Uterus (tissue), 4 donors: ENCODE data around the gene CRK. TPM values are rescaled to one million over a fixed set of nuclear protein-coding genes. Genes with fewer than 3 reads are reported as not detected.
A peak's percentile ranks its signal among the peaks of the same experiment; 100 is the strongest.

ENCODE experiments used
- DNase-seq, 2 donors: peaks; one replicate each; pipeline ENCODE4 v3.0.0-alpha.2; 2019 to 2020
- H3K27ac ChIP-seq, 2 donors: fragments of 200-600 bp; sonication (generic); 1 replicate in 1 of 2; 2 replicates in 1 of 2; pipeline ENCODE4 v1.5.1; 2016 to 2018
- H3K27me3 ChIP-seq, 2 donors: fragments of 200-600 bp; sonication (generic); one replicate each; pipeline ENCODE4 v1.5.1; 2018 to 2019; ENCODE audit warnings: control low read depth in 1 of 2
- H3K36me3 ChIP-seq, 2 donors: fragments of 200-600 bp; sonication (generic); one replicate each; pipeline ENCODE4 v1.5.1; 2019; ENCODE audit warnings: control low read depth in 1 of 2
- H3K4me1 ChIP-seq, 2 donors: fragments of 200-600 bp; sonication (generic); one replicate each; pipeline ENCODE4 v1.5.1; 2018 to 2019; ENCODE audit warnings: control low read depth in 1 of 2
- H3K4me3 ChIP-seq, 2 donors: fragments of 200-600 bp; sonication (generic); 1 replicate in 1 of 2; 2 replicates in 1 of 2; pipeline ENCODE4 v1.5.1; 2018 to 2019; ENCODE audit warnings: mild to moderate bottlenecking in 1 of 2
- H3K9me3 ChIP-seq, 2 donors: fragments of 200-600 bp; sonication (generic); one replicate each; pipeline ENCODE4 v1.5.1; 2019; ENCODE audit warnings: control low read depth in 1 of 2
- POLR2A ChIP-seq, 2 donors: fragments of 450-650 bp; IDR thresholded peaks; one replicate each; pipeline ENCODE4 v1.6.1; 2016; ENCODE audit warnings: antibody characterized with exemption in 2 of 2, mild to moderate bottlenecking in 1 of 2, moderate library complexity in 1 of 2
- intact Hi-C: fragments of 100-400 bp; cut with DNase I; formaldehyde crosslinking; loops from one replicate; pipeline ENCODE4 v1.15.1; 2023; ENCODE audit warnings: low total_unique reads
- total RNA-seq, 4 donors: library from RNA; depleted of rRNA in 3 of 4; stranded (reverse); fragments of >200 nt in 3 of 4; gene quantifications; one replicate each; pipeline versions ENCODE4 v1.1.0 to v1.2.4, GENCODE V29; 2014 to 2023
- TF ChIP-seq, protein P1 (sequence below), 4 experiments: fragments of 200-600 bp in 2 of 4; fragments of 450-650 bp in 2 of 4; sonication (generic) in 2 of 4; IDR thresholded peaks; one replicate each; pipeline ENCODE4 v1.5.1; 2016 to 2019; ENCODE audit warnings: antibody characterized with exemption in 4 of 4, mild to moderate bottlenecking in 2 of 4, moderate library complexity in 1 of 4
- donor health status: DM: yes; HTN: yes; CAD: no.

Gene CRK
- total RNA-seq, 4 donors from 2014 or later, result 34.6 to 118 (median 57.3) TPM

DNA sequence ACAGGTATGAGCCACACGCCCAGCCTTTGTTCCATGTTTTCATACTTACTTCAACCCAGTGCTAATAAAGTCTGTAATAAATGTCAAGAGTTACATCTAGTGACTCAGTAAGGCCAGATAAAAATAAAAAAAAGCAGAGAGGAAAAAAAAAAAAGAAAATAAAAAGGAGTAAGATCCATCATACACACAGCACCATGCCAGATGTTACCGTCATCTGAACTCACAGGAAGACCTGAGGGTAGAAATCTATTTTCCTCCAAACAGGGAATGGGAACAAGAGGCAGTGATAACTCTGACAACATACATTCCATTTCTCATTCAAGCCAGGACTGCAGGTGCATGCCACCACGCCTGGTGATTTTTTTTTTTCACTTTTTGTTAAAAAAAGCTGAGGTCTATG is 20.7 kb downstream of the CRK start:
- no peaks in the 10 kb centered on the region for H3K36me3 ChIP-seq

DNA sequence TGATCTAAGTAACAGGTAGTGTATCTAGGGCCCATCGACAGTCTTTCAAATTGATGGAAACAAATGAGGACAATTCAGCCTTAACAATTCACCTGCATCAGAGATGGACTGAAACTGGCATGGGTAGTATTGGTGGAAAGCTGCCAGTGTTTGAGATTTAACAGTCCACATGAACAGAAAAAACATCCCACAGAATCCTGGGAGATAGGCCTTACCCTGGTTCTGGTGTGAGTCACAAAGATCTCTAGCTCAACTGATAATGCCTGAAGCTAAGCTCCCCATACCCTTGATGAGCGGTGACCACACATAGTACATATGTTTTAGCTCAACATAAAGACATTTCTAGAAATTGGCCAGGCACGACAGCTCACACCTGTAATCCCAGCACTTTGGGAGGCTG is 21.9 kb downstream of the CRK start:
- Histone ChIP-seq H3K36me3 (no peaks in the 10 kb centered on the region), H3K27me3 (no peaks in the 10 kb centered on the region), H3K4me3 (no peak overlapping the region), H3K9me3 (no peaks in the 10 kb centered on the region), H3K4me1 (no peaks in the 10 kb centered on the region), H3K27ac (peak overlapping the region; percentile 57 to 62)
- peak in 1 of 2 donors; percentile 60 for DNase-seq
- TF ChIP-seq, protein P1, sequence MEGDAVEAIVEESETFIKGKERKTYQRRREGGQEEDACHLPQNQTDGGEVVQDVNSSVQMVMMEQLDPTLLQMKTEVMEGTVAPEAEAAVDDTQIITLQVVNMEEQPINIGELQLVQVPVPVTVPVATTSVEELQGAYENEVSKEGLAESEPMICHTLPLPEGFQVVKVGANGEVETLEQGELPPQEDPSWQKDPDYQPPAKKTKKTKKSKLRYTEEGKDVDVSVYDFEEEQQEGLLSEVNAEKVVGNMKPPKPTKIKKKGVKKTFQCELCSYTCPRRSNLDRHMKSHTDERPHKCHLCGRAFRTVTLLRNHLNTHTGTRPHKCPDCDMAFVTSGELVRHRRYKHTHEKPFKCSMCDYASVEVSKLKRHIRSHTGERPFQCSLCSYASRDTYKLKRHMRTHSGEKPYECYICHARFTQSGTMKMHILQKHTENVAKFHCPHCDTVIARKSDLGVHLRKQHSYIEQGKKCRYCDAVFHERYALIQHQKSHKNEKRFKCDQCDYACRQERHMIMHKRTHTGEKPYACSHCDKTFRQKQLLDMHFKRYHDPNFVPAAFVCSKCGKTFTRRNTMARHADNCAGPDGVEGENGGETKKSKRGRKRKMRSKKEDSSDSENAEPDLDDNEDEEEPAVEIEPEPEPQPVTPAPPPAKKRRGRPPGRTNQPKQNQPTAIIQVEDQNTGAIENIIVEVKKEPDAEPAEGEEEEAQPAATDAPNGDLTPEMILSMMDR (IDR thresholded peaks at IDR 0.05), result no peak
- TF ChIP-seq POLR2A (IDR thresholded peaks at IDR 0.05), result no peak
- intact Hi-C loops, result no loop called here

More for the DNA sequence above, 20.7 kb downstream of the CRK start:
- no peaks in the 10 kb centered on the region for H3K27me3 ChIP-seq
- TF ChIP-seq, protein P1 (IDR thresholded peaks at IDR 0.05), result no peak
- no peak for TF ChIP-seq POLR2A (IDR thresholded peaks at IDR 0.05)
- H3K4me1 ChIP-seq, result no peaks in the 10 kb centered on the region
- H3K9me3 ChIP-seq, result no peaks in the 10 kb centered on the region
- DNase-seq, result peak in 1 of 2 donors; percentile 57
- intact Hi-C loops, result no loop called here
- no peak overlapping the region for H3K4me3 ChIP-seq
- peak overlapping the region; percentile 57 to 62 for H3K27ac ChIP-seq

GRCh38 chr17:1431631-1432104 is 24.4 kb downstream of the CRK start:
- Histone ChIP-seq H3K27ac (no peak overlapping the region), H3K9me3 (no peaks in the 10 kb centered on the region), H3K4me1 (no peaks in the 10 kb centered on the region), H3K4me3 (no peak overlapping the region), H3K36me3 (no peaks in the 10 kb centered on the region), H3K27me3 (no peaks in the 10 kb centered on the region)
- TF ChIP-seq POLR2A (IDR thresholded peaks at IDR 0.05), result no peak
- TF ChIP-seq, protein P1 (IDR thresholded peaks at IDR 0.05), result no peak
- intact Hi-C loops, result no loop called here
- DNase-seq, result no peak

- Histone ChIP-seq H3K27ac (no peak overlapping the region), H3K27me3 (no peaks in the 10 kb centered on the region), H3K4me1 (no peaks in the 10 kb centered on the region), H3K36me3 (no peaks in the 10 kb centered on the region), H3K9me3 (no peaks in the 10 kb centered on the region), H3K4me3 (no peak overlapping the region)
- intact Hi-C loops, result no loop called here
- no peak for TF ChIP-seq POLR2A (IDR thresholded peaks at IDR 0.05)
- TF ChIP-seq, protein P1 (IDR thresholded peaks at IDR 0.05), result no peak
- no peak for DNase-seq
Measured at GRCh38 chr17:1423456-1424135, 32.4 kb downstream of the CRK start.

- no peaks in the 10 kb centered on the region for H3K36me3 ChIP-seq
- intact Hi-C loops, result no loop called here
Measured at GRCh38 chr17:1422885-1423284, 33.1 kb downstream of the CRK start.

More at GRCh38 chr17:1422885-1423284, 33.1 kb downstream of the CRK start:
- Histone ChIP-seq H3K9me3 (no peaks in the 10 kb centered on the region), H3K27ac (no peak overlapping the region), H3K4me1 (no peaks in the 10 kb centered on the region), H3K4me3 (no peak overlapping the region), H3K27me3 (no peaks in the 10 kb centered on the region)
- no peak for DNase-seq
- TF ChIP-seq POLR2A (IDR thresholded peaks at IDR 0.05), result no peak
- TF ChIP-seq, protein P1 (IDR thresholded peaks at IDR 0.05), result no peak
